HG03571 (cell line): ENCODE results near the gene KRTAP16-1.
A peak's percentile ranks its signal among the peaks of the same experiment; 100 is the strongest.
"Not testable (repeated sequence)": the region's sequence is repeated elsewhere in the genome, so short reads cannot be mapped to it uniquely, and the experiment has no call there.

Experiments used
- ATAC-seq: cut with Tn5 transposase; IDR thresholded peaks from one replicate; pipeline ENCODE4 v1.9.1; 2021; ENCODE audit not compliant: unreplicated experiment

Gene KRTAP16-1

DNA sequence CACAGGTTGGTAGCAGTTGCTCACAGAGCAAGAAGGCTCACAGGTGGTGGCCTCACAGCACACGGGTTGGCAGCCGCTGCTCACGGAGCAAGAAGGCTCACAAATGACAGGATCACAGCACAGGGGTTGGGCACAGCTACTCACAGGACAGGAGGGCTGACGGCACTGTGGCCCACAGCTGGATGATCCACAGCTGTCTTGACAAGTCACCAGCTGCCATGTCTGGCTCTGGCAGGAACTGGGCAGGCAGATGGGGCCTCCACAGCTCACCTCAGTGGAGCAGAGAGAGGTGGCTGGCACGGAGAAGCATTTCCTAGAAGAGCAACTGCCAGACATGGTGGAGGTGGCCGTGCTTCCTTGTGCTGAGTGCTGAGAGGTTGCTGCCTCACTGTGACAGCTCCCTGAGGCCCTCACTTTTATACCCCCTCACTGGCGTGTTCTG, at the start of gene KRTAP16-1:
Gene KRTAP16-1 (minus strand): TSS at position 392 of the 442 bp plus-strand sequence. CDS start 56 bp downstream, at position 336.
- no peak for ATAC-seq

DNA sequence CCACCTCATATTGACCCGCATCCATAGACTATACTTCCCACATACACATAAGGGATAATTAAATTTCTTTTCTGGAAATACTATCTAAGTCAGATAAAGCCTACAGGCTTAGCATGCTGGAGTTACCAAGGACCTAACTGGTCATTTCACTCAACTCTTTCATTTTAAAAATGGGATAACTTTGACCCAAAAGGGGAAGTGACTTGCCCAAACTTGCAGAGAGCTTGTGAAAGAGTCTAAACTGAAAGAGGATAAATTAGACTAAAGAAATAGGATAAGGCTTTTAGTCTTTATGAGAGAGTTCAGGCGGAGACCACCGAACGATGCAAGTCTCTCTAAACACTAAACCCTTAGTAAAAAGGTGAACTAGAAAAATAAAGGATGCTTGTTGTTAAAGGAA, 45.4 kb upstream of the KRTAP16-1 start:
- ATAC-seq: no peak

GRCh38 chr17:41352597-41353366, 43.7 kb upstream of the KRTAP16-1 start:
- ATAC-seq: no peak

GRCh38 chr17:41351177-41351576, 42.1 kb upstream of the KRTAP16-1 start:
- no peak for ATAC-seq

GRCh38 chr17:41350381-41350878, 41.3 kb upstream of the KRTAP16-1 start, which contains the start of gene KRT33A:
TSS of gene KRT33A (minus strand) at chr17:41350828. CDS start at chr17:41350767, 61 bp downstream.
- not testable (repeated sequence) for ATAC-seq

- ATAC-seq: no peak
Observed at GRCh38 chr17:41347869-41348760, 39.0 kb upstream of the KRTAP16-1 start.

DNA sequence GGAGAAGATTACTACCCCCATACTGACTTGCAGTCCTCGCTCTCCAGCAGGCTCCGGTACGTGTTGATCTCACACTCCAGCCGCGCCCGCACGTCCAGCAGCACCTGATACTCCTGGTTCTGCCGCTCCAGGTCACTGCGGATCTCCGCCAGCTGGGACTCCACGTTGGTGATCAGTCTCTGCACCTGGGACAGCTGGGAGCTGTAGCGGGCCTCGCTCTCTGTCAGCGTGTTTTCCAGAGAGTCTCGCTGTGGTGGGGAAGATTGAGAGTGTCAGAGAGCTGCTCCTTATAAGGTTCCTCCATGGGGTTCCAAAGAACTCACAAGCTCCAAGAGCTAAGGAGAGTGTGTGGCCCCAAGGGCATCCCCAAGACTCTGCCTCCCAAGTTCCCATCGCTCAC, 37.3 kb upstream of the KRTAP16-1 start:
- ATAC-seq: not testable (repeated sequence)

GRCh38 chr17:41345992-41346391, 36.9 kb upstream of the KRTAP16-1 start:
- ATAC-seq: no peak

- ATAC-seq: no peak
Observed at GRCh38 chr17:41343029-41343428, 33.9 kb upstream of the KRTAP16-1 start.

DNA sequence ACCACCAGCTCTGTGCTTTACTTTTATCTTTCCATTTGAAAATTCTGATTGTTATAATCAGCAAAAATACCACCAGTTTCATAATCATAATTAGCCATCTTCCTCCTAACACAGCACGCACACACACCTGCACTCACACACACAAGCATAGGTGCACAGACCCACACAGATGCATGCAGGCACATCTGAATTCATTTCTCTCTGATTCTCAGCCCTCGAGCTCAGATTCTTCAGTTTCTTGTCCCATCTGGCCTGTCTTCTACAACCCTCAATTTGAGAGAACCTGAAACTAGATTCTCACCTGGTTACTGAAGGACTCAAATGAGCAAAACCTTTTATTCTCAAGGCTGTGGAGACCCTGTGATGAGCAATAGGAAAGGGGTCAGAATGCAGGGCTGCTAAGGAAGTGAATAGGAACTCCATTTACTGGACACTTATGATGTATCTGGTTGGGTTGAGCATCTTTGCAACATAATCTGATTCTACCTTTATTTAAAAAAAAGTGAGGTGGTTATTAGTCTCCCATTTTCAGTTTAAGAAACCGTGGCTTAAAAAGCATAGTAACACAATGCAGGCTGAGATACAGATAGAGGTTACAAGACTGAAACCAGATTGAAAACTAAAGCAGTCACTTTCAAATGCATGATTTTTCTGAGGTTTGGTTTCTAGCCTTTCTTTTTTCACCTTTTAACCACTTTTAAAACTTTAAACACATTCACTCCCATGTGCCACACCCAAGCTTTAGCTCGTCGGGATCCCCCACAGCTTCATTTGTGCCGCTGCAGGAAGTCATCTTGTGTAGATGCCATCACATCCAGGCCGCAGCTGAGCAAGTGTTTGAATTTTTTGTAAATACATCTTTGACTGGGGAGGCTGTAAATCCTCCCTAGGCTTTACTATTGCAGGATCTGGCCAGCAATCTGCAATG, 32.1 kb upstream of the KRTAP16-1 start:
- ATAC-seq: no peak

DNA sequence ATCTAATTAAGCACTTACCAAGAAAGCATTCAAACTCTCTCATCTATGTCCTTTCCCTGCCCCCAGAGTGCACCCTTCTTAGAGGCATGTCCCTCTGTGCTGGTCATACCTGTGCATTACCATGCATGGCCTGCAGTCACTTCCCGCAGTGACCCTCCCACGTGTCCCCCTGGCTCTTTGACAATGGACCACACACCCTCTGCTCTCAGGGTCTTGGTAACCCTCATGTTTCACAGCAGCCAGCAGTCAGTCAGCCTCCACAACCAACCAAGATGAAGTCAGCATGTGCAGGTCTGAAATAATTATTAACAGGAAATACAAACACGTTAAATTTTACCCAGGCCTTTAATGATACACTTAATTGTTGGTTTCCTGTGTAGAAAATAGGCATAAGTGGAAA, 31.4 kb upstream of the KRTAP16-1 start:
- ATAC-seq: no peak

DNA sequence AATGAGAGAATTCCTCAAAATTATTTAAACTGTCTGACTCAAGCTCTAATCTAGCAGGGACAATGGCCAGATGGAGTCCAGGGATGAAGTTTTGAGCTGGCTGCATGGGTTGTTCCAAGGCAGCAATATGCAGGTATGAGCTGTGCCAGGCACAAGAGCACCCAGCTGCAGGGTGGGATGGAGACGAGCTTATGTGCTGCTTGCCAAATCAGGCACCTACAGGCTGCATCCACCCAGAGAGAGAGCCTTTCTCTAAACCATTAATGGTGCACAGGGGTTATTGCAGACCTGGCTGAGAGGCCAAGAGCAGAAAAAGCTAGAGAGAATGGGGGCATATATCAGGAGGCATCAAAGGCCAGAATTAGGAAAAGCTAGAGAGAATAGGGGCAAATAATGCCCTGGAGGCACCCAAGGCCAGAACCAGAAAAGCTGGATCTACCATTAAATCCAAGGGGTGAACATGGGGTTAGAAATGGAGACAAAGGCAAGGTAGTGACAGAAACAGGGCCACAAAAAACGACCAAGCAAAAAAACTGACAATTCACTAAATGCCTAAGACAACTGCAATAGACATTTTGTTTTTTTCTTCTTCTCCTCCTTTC, 30.6 kb upstream of the KRTAP16-1 start:
- no peak for ATAC-seq

DNA sequence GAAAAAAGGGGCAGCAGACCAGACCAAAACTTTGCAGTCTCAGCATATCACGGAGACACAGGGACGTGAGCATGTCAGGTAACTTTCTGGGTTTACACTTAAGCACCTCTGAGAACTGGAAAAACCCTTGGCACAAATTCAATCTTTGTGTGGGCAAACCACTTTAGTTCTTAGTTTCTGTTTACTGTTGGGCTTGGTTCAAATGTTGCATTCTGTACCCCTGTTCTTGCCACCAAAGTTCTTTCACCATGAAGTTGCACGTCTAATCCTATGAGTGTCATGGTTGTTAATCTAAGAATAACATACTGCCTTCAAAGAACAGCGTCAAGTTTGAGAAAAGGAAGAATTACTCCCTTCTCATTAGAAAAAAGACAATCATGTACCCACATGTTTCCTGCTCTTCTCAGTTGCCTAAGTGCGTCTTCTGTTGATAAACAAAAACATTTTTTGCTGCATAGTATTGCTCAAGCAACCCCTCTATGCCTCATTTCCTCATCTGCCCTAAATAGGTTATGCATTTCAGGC, 29.9 kb upstream of the KRTAP16-1 start:
- peak; percentile 46 for ATAC-seq

GRCh38 chr17:41335747-41336146, 26.6 kb upstream of the KRTAP16-1 start:
- ATAC-seq: no peak

DNA sequence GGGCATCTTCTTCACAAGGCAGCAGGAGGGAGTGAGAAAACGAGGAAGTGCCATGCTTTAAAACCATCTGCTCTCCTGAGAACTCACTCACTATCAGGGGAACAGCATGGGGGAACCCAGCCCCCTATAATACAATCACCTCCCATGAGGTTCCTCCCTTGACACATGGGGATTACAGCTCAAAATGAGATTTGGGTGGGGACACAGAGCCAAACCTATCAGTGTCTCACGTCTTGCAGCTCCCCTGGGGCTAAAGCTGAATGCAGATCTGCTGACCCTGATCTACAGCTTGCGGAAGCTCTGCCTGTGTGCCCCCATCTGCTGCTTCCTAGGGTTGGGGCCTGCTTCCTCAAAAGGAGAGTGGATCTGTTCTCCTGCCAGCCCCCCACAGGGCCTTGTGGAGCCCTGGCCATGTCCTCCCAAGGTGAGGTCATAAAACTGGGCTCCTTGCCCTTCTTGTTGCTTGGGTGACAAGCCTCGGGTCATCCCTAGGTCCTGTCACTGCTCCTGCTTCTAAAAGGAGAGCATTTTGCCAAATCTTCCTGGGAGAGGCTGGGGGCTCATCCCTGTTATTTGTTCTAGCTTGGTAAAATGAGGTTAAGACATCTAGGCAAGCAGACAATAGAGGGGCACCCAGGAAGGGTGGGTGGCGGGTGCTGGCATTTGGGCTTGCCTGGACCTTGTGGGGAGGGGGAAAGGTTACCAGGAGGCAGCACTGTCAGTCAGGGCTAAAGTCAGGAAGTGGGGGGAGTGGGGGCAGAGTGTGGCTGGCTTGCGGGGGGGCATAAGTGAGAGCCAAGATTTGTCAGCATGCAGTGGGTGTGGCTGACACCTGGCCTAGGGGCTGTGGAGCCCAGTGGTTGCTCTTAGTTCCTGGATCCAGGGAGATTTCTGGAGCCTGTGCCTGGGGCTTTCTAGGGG, 25.5 kb upstream of the KRTAP16-1 start:
- no peak for ATAC-seq

DNA sequence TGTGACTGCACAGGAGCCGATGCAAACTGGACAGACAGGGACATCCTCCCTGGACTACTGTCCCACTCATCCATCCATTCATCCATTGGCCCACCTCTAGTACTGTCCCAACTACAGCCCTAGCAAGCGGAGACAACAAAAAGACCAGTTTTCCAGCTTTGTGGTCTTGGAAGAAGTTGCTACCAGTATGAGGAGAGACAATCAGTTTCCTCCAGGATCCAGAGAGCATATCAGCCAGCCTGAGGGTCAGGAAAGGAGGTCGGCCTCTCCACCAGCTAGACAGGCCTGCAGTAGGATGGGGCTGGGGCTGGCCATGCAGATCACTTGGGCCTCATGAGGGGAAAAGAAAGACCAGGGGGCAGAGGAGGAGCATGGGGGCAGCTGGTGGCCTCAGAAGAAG, 24.7 kb upstream of the KRTAP16-1 start:
- ATAC-seq: no peak

GRCh38 chr17:41333098-41333497, 24.0 kb upstream of the KRTAP16-1 start:
- no peak for ATAC-seq

- no peak for ATAC-seq
Observed at GRCh38 chr17:41332239-41332638, 23.1 kb upstream of the KRTAP16-1 start.

GRCh38 chr17:41331606-41332005, 22.5 kb upstream of the KRTAP16-1 start:
- ATAC-seq: no peak
